AG10803 (cell line): Measurements from ENCODE around the gene ATP8A2.

Experiments
- DNase-seq: peaks from one replicate; pipeline ENCODE4 v3.0.0; 2010; ENCODE audit warnings: low read depth
- H3K4me3 ChIP-seq: 2 replicates; pipeline ENCODE4 v1.5.1; 2011; ENCODE audit warnings: mild to moderate bottlenecking, low read length, control low read depth
- TF ChIP-seq, protein P1 (sequence below): conservative IDR thresholded peaks from 2 replicates; pipeline ENCODE4 v1.5.1; 2011; ENCODE audit warnings: mild to moderate bottlenecking, low read length, control low read depth, inconsistent platforms

Gene ATP8A2

DNA sequence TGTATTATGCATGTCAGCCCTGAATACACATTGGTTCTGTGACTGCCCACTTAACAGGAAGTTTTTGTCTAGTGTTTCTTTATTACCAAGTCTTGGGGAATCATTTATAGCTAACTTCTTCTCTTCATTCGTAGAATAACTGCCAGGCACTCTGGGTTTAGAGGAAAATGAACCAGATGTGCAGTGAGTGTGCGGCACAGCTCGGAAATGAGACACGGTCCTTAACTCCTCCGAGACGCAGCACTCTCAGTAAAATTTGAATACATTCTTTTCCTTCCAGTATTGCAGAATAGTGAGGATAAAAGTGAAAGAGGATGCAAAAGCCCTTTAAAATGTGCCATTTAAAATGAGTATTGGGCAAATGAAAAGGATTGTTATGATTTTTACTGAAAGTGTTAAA, 29.2 kb downstream of the ATP8A2 start:
- TF ChIP-seq, protein P1, sequence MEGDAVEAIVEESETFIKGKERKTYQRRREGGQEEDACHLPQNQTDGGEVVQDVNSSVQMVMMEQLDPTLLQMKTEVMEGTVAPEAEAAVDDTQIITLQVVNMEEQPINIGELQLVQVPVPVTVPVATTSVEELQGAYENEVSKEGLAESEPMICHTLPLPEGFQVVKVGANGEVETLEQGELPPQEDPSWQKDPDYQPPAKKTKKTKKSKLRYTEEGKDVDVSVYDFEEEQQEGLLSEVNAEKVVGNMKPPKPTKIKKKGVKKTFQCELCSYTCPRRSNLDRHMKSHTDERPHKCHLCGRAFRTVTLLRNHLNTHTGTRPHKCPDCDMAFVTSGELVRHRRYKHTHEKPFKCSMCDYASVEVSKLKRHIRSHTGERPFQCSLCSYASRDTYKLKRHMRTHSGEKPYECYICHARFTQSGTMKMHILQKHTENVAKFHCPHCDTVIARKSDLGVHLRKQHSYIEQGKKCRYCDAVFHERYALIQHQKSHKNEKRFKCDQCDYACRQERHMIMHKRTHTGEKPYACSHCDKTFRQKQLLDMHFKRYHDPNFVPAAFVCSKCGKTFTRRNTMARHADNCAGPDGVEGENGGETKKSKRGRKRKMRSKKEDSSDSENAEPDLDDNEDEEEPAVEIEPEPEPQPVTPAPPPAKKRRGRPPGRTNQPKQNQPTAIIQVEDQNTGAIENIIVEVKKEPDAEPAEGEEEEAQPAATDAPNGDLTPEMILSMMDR = no peak
- H3K4me3 ChIP-seq = no peak overlapping the region
- DNase-seq = no peak

DNA sequence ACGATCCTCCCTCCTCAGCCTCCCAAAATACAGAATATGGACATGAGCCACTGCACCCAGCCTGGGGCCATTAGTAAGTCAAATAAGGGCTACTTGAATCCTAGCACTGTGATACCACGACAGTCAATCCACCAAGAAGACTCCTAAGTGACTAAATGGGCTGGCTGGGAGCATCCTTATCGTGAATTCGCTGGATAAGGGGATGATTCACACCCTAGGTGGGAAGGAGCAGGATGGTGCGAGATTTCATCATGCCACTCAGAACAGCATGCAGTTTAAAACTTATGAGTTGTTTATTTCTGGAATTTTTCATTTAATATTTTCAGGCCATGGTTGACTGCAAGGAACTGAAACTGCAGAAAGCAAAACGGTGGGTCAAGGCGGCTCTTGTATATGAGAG, 30.2 kb downstream of the ATP8A2 start:
- TF ChIP-seq, protein P1 = no peak
- H3K4me3 ChIP-seq = no peak overlapping the region
- DNase-seq = no peak

- no peak for DNase-seq
- H3K4me3 ChIP-seq = no peak overlapping the region
- TF ChIP-seq, protein P1 = 0 out of 2 replicates have a peak, but pooled peaks have one; percentile 4
These were observed 34.6 kb downstream of the ATP8A2 start for GRCh38 chr13:25406377-25406776.

DNA sequence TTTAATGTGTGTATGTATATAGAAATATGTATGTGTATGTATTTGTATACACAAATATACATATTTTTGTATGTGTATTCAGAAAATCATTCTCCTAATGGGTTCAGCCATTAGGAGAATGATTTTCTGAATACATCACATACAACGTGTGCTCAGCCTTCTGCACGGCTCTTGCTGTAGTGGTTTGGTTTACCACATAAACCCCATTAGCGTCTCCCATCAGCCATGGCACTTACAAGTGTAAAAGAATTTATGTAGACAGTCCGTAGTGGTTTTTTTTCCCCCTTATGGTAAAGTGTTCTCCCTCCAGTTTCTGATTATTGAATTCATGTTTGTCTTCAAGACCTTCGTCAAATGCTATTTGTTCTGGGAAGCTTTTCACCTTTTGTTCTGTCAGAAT, 38.2 kb downstream of the ATP8A2 start:
- TF ChIP-seq, protein P1 = no peak
- no peak for DNase-seq
- H3K4me3 ChIP-seq = no peak overlapping the region

- no peak overlapping the region for H3K4me3 ChIP-seq
- no peak for DNase-seq
- TF ChIP-seq, protein P1 = no peak
These were observed 43.5 kb downstream of the ATP8A2 start for GRCh38 chr13:25415241-25415640.

GRCh38 chr13:25417535-25417934, 45.8 kb downstream of the ATP8A2 start:
- no peak overlapping the region for H3K4me3 ChIP-seq
- DNase-seq = no peak
- TF ChIP-seq, protein P1 = no peak

- TF ChIP-seq, protein P1 = no peak
- H3K4me3 ChIP-seq = no peak overlapping the region
- DNase-seq = no peak
These were observed 48.4 kb downstream of the ATP8A2 start for GRCh38 chr13:25420161-25420560.
